HepG2 (cell line): ENCODE data around the gene ADAM8. TPM values are rescaled to one million over a fixed set of nuclear protein-coding genes. Genes with fewer than 3 reads are reported as not detected.

Experiments used
- GPN1 ChIP-seq: sonication (generic); formaldehyde crosslinking; IDR thresholded peaks from 2 replicates; pipeline ENCODE4 v1.5.1; 2020; ENCODE audit warnings: missing genetic modification reagents, borderline replicate concordance
- KLF15 ChIP-seq: sonication (generic); formaldehyde crosslinking; IDR thresholded peaks from 2 replicates; pipeline ENCODE4 v1.8.1; 2023; ENCODE audit warnings: borderline replicate concordance, mild to moderate bottlenecking, inconsistent platforms, missing genetic modification reagents, mixed read lengths
- KLF16 ChIP-seq, 2 experiments: sonication (generic) in 1 of 2; formaldehyde crosslinking in 1 of 2; IDR thresholded peaks; 2 replicates each; pipeline versions ENCODE4 v1.6.1 to v1.8.0; 2016 to 2023; ENCODE audit warnings: missing genetic modification reagents in 2 of 2, missing compliant biosample characterization in 1 of 2
- NCOA1 ChIP-seq: sonication (generic); formaldehyde crosslinking; IDR thresholded peaks from 2 replicates; pipeline ENCODE4 v1.9.0; 2021; ENCODE audit warnings: missing genetic modification reagents
- POLR2G ChIP-seq: fragments of 200-400 bp; formaldehyde crosslinking; IDR thresholded peaks from 2 replicates; pipeline ENCODE4 v1.6.1; 2018; ENCODE audit warnings: mild to moderate bottlenecking, low read depth, low read length, moderate library complexity
- TEF ChIP-seq: sonication (generic); formaldehyde crosslinking; IDR thresholded peaks from 2 replicates; pipeline ENCODE4 v1.5.0; 2020; ENCODE audit warnings: missing genetic modification reagents
- YEATS4 ChIP-seq: sonication (generic); formaldehyde crosslinking; IDR thresholded peaks from 2 replicates; pipeline ENCODE4 v1.4.0; 2020; ENCODE audit warnings: missing genetic modification reagents, borderline replicate concordance
- ZFP36L2 ChIP-seq: sonication (generic); formaldehyde crosslinking; IDR thresholded peaks from 2 replicates; pipeline ENCODE4 v1.4.0; 2020; ENCODE audit warnings: missing genetic modification reagents
- ZFX ChIP-seq: sonication (generic); formaldehyde crosslinking; IDR thresholded peaks from 2 replicates; pipeline ENCODE4 v1.4.0; 2020; ENCODE audit warnings: mild to moderate bottlenecking, low read depth, missing genetic modification reagents, moderate library complexity
- ZFY ChIP-seq: sonication (generic); formaldehyde crosslinking; IDR thresholded peaks from 2 replicates; pipeline ENCODE4 v1.4.0; 2020; ENCODE audit warnings: missing genetic modification reagents
- ZNF362 ChIP-seq: sonication (generic); formaldehyde crosslinking; IDR thresholded peaks from 2 replicates; pipeline ENCODE4 v1.4.0; 2020; ENCODE audit warnings: missing genetic modification reagents, mild to moderate bottlenecking, borderline replicate concordance
- ZNF496 ChIP-seq: sonication (generic); formaldehyde crosslinking; IDR thresholded peaks from 2 replicates; pipeline ENCODE4 v1.8.1; 2023; ENCODE audit warnings: mild to moderate bottlenecking, moderate library complexity, missing genetic modification reagents; ENCODE audit not compliant: insufficient replicate concordance
- ZNF777 ChIP-seq: sonication (generic); formaldehyde crosslinking; IDR thresholded peaks from 2 replicates; pipeline ENCODE4 v1.4.0; 2020; ENCODE audit warnings: missing genetic modification reagents
- ZNF83 ChIP-seq: sonication (generic); formaldehyde crosslinking; IDR thresholded peaks from 2 replicates; pipeline ENCODE4 v1.4.0; 2020; ENCODE audit warnings: missing genetic modification reagents, mild to moderate bottlenecking, borderline replicate concordance
- ZZZ3 ChIP-seq: sonication (generic); formaldehyde crosslinking; IDR thresholded peaks from 2 replicates; pipeline ENCODE4 v1.4.0; 2020; ENCODE audit warnings: missing genetic modification reagents, mild to moderate bottlenecking, borderline replicate concordance
- polyA plus RNA-seq, 8 experiments: library from polyadenylated mRNA; depleted of rRNA in 3 of 8; stranded (reverse) in 7 of 8; unstranded in 1 of 8; fragments of >200 nt; fragmentation: Illumina TruSeq in 4 of 8; extraction: Trizol in 4 of 8; gene quantifications; 2 replicates each; pipeline versions ENCODE4 v1.2.1 to v1.2.3, GENCODE V29; 2011 to 2016; ENCODE audit warnings: low read depth in 4 of 8, missing spikeins in 1 of 8, mixed read lengths in 1 of 8; ENCODE audit not compliant: insufficient read depth in 1 of 8
- total RNA-seq, 5 experiments: library from RNA; depleted of rRNA; stranded (reverse); fragments of >200 nt; fragmentation: Illumina TruSeq; extraction: Trizol; gene quantifications; 2 replicates each; pipeline ENCODE4 v1.2.3, GENCODE V29; 2016; ENCODE audit warnings: low read depth in 1 of 5
- TF ChIP-seq, protein P1 (sequence below): sonication (generic); formaldehyde crosslinking; IDR thresholded peaks from 2 replicates; pipeline ENCODE4 v1.5.1; 2020; ENCODE audit warnings: mild to moderate bottlenecking, missing genetic modification reagents, moderate library complexity
- TF ChIP-seq, protein P2 (sequence below): sonication (generic); formaldehyde crosslinking; IDR thresholded peaks from 2 replicates; pipeline ENCODE4 v1.5.0; 2020; ENCODE audit warnings: missing genetic modification reagents, mild to moderate bottlenecking, borderline replicate concordance
- TF ChIP-seq, protein P3 (sequence below): sonication (generic); formaldehyde crosslinking; IDR thresholded peaks from 2 replicates; pipeline ENCODE4 v1.5.0; 2020; ENCODE audit warnings: missing genetic modification reagents
- TF ChIP-seq, protein P4 (sequence below): sonication (generic); formaldehyde crosslinking; IDR thresholded peaks from 2 replicates; pipeline ENCODE4 v1.4.0; 2020; ENCODE audit warnings: missing genetic modification reagents, borderline replicate concordance

ADAM8 gene
- total and polyA plus RNA-seq, 2 of the 13 experiments (the other 11 are each of a cell fraction or from before 2014, with no cell fraction given), result 0.24 to 0.93 TPM

GRCh38 chr10:133325440-133326222 is 49.0 kb upstream of the ADAM8 start (continued):
- TF ChIP-seq, protein P1, sequence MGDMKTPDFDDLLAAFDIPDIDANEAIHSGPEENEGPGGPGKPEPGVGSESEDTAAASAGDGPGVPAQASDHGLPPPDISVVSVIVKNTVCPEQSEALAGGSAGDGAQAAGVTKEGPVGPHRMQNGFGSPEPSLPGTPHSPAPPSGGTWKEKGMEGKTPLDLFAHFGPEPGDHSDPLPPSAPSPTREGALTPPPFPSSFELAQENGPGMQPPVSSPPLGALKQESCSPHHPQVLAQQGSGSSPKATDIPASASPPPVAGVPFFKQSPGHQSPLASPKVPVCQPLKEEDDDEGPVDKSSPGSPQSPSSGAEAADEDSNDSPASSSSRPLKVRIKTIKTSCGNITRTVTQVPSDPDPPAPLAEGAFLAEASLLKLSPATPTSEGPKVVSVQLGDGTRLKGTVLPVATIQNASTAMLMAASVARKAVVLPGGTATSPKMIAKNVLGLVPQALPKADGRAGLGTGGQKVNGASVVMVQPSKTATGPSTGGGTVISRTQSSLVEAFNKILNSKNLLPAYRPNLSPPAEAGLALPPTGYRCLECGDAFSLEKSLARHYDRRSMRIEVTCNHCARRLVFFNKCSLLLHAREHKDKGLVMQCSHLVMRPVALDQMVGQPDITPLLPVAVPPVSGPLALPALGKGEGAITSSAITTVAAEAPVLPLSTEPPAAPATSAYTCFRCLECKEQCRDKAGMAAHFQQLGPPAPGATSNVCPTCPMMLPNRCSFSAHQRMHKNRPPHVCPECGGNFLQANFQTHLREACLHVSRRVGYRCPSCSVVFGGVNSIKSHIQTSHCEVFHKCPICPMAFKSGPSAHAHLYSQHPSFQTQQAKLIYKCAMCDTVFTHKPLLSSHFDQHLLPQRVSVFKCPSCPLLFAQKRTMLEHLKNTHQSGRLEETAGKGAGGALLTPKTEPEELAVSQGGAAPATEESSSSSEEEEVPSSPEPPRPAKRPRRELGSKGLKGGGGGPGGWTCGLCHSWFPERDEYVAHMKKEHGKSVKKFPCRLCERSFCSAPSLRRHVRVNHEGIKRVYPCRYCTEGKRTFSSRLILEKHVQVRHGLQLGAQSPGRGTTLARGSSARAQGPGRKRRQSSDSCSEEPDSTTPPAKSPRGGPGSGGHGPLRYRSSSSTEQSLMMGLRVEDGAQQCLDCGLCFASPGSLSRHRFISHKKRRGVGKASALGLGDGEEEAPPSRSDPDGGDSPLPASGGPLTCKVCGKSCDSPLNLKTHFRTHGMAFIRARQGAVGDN (CRISPR knock-in tag), result peak; percentile 39; the same call in 1 of the 2 replicates
- TF ChIP-seq YEATS4 (CRISPR knock-in tag) (no peak), POLR2G (no peak), ZNF83 (no peak), ZNF362 (no peak), TEF (CRISPR knock-in tag) (no peak), ZFX (CRISPR knock-in tag) (peak; percentile 56), NCOA1 (CRISPR knock-in tag) (no peak), ZFY (peak; percentile 42; the same call in 1 of the 2 replicates), ZNF496 (CRISPR knock-in tag) (no peak), KLF15 (CRISPR knock-in tag) (no peak), ZNF777 (peak; percentile 83), ZFP36L2 (CRISPR knock-in tag) (no peak), GPN1 (CRISPR knock-in tag) (no peak), KLF16 (CRISPR knock-in tag; IDR thresholded peaks at IDR 0.05) (no peak), ZZZ3 (CRISPR knock-in tag) (no peak)
- TF ChIP-seq, protein P2, sequence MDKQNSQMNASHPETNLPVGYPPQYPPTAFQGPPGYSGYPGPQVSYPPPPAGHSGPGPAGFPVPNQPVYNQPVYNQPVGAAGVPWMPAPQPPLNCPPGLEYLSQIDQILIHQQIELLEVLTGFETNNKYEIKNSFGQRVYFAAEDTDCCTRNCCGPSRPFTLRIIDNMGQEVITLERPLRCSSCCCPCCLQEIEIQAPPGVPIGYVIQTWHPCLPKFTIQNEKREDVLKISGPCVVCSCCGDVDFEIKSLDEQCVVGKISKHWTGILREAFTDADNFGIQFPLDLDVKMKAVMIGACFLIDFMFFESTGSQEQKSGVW (CRISPR knock-in tag), result no peak
- TF ChIP-seq, protein P3, sequence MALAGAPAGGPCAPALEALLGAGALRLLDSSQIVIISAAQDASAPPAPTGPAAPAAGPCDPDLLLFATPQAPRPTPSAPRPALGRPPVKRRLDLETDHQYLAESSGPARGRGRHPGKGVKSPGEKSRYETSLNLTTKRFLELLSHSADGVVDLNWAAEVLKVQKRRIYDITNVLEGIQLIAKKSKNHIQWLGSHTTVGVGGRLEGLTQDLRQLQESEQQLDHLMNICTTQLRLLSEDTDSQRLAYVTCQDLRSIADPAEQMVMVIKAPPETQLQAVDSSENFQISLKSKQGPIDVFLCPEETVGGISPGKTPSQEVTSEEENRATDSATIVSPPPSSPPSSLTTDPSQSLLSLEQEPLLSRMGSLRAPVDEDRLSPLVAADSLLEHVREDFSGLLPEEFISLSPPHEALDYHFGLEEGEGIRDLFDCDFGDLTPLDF (CRISPR knock-in tag), result no peak
- TF ChIP-seq, protein P4, sequence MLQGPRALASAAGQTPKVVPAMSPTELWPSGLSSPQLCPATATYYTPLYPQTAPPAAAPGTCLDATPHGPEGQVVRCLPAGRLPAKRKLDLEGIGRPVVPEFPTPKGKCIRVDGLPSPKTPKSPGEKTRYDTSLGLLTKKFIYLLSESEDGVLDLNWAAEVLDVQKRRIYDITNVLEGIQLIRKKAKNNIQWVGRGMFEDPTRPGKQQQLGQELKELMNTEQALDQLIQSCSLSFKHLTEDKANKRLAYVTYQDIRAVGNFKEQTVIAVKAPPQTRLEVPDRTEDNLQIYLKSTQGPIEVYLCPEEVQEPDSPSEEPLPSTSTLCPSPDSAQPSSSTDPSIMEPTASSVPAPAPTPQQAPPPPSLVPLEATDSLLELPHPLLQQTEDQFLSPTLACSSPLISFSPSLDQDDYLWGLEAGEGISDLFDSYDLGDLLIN (CRISPR knock-in tag), result no peak
